Right atrium auricular region (tissue), 2 donors: ENCODE measurements around the gene SIRT5. TPM values are rescaled to one million over a fixed set of nuclear protein-coding genes. Genes with fewer than 3 reads are reported as not detected.

ENCODE experiments used
- DNase-seq: peaks from one replicate; pipeline ENCODE4 v3.0.0-alpha.2; 2019; ENCODE audit warnings: low spot score
- H3K27ac ChIP-seq, 2 donors: fragments of 200-600 bp; sonication (generic); 1 replicate in 1 of 2; 2 replicates in 1 of 2; pipeline ENCODE4 v1.5.1; 2016 to 2019
- H3K27me3 ChIP-seq, 2 donors: fragments of 200-600 bp; sonication (generic); one replicate each; pipeline versions ENCODE4 v1.5.1 to v1.6.0; 2017 to 2019
- H3K36me3 ChIP-seq: fragments of 200-600 bp; sonication (generic); one replicate; pipeline ENCODE4 v1.5.1; 2016
- H3K4me1 ChIP-seq, 2 donors: fragments of 200-600 bp; sonication (generic); one replicate each; pipeline versions ENCODE4 v1.5.1 to v1.6.0; 2017 to 2019
- H3K4me3 ChIP-seq, 2 donors: fragments of 200-600 bp; sonication (generic); 1 replicate in 1 of 2; 2 replicates in 1 of 2; pipeline ENCODE4 v1.5.1; 2017 to 2019; ENCODE audit warnings: mild to moderate bottlenecking in 1 of 2, moderate library complexity in 1 of 2
- H3K9me3 ChIP-seq, 2 donors: fragments of 200-600 bp; sonication (generic); one replicate each; pipeline ENCODE4 v1.5.1; 2019
- total RNA-seq, 2 donors: library from RNA; depleted of rRNA; stranded (reverse); fragments of >200 nt; gene quantifications; one replicate each; pipeline ENCODE4 v1.1.0, GENCODE V29; 2016
- TF ChIP-seq, protein P1 (sequence below), 2 donors: fragments of 200-600 bp; sonication (generic); IDR thresholded peaks; one replicate each; pipeline ENCODE4 v1.5.1; 2019; ENCODE audit warnings: antibody characterized with exemption in 2 of 2

Gene SIRT5
- total RNA-seq, 2 donors from 2014 or later: 17.9 to 31.2 TPM

DNA sequence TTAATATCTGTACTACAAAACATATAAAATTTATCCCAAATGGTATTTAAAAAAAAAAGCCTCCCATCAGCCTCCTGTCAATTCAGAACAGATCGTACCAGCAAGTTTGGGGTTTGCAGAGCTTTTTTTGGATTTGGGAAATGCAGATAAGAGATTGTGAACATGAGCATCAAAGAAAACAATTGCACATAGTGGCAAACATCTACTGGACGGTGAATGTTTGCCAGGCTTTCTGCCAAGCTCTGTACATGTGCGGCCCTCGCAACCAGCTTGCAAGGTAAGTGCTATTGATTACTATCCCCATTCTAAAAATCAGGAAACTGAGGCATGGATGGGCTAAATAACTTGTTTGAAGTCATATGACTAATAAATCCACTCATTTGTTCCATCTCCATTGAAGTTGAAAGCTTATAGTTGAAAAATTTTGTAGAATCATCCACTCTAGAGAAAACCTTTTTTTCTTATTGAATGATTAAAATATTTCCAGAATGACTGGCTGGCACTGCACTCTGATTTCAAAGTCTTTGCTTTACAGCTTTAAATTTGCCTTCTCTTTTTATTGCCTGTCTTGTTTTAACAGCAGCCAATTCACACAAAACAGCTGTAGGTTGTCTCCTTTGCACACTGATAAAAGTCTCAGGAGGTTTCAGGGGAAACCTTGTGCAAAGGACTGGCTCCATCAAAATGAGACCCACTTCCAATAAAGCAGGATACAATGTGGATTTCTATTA, 37.4 kb upstream of the SIRT5 start:
- H3K9me3 ChIP-seq: no peaks in the 10 kb centered on the region
- TF ChIP-seq, protein P1, sequence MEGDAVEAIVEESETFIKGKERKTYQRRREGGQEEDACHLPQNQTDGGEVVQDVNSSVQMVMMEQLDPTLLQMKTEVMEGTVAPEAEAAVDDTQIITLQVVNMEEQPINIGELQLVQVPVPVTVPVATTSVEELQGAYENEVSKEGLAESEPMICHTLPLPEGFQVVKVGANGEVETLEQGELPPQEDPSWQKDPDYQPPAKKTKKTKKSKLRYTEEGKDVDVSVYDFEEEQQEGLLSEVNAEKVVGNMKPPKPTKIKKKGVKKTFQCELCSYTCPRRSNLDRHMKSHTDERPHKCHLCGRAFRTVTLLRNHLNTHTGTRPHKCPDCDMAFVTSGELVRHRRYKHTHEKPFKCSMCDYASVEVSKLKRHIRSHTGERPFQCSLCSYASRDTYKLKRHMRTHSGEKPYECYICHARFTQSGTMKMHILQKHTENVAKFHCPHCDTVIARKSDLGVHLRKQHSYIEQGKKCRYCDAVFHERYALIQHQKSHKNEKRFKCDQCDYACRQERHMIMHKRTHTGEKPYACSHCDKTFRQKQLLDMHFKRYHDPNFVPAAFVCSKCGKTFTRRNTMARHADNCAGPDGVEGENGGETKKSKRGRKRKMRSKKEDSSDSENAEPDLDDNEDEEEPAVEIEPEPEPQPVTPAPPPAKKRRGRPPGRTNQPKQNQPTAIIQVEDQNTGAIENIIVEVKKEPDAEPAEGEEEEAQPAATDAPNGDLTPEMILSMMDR (IDR thresholded peaks at IDR 0.05): no peak
- no peaks in the 10 kb centered on the region for H3K27me3 ChIP-seq
- H3K4me3 ChIP-seq: no peak overlapping the region
- H3K27ac ChIP-seq: peak overlapping the region in 1 of 2 donors; percentile 21
- peaks cover 0 to 9% of the 10 kb centered on the region in 2 donors for H3K4me1 ChIP-seq
- H3K36me3 ChIP-seq: no peaks in the 10 kb centered on the region
- no peak for DNase-seq

DNA sequence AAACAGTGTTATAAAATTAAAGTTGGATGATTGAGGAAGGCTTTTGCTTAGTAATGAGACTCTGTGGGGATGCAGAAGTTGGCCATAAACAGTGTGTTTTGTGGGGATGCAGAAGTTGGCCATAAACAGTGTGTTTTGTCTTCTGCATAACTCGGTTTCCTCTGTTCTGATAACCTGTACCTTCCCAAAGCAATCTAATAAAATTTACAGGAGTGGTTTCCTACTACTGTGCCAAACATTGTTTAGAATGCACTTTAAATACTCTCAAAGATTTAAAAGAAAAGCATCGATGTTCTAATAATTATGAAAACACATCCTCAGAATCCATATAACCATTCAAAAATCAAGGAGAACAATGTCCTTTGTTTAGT, 36.9 kb upstream of the SIRT5 start:
- TF ChIP-seq, protein P1 (IDR thresholded peaks at IDR 0.05): no peak
- H3K4me1 ChIP-seq: peaks cover 0 to 9% of the 10 kb centered on the region in 2 donors
- no peak overlapping the region for H3K27ac ChIP-seq
- no peak overlapping the region for H3K4me3 ChIP-seq
- no peaks in the 10 kb centered on the region for H3K9me3 ChIP-seq
- H3K27me3 ChIP-seq: no peaks in the 10 kb centered on the region
- no peak for DNase-seq
- no peaks in the 10 kb centered on the region for H3K36me3 ChIP-seq

DNA sequence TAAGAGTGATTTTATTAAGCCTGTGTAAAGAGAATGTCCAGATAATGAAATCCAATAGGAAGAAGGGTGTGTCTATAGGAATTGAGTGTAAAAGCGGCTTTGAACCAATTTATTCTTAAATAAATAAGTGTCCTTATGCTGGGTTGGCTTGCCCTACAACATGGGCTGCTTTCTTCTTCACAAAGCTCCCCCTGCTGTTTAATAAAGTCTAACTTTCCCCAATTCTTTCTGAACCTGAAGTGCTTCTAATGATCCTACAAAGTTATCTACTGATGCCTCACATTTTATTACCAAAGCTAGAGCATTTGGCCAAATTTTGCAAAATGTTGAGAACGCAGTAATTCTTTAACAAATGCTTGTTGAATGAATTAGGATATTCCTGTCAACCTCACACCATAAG, 36.3 kb upstream of the SIRT5 start:
- DNase-seq: no peak
- H3K27ac ChIP-seq: no peak overlapping the region
- H3K4me3 ChIP-seq: no peak overlapping the region
- peaks cover 0 to 9% of the 10 kb centered on the region in 2 donors for H3K4me1 ChIP-seq
- H3K36me3 ChIP-seq: no peaks in the 10 kb centered on the region
- TF ChIP-seq, protein P1 (IDR thresholded peaks at IDR 0.05): peak; percentile 39 to 69
- no peaks in the 10 kb centered on the region for H3K9me3 ChIP-seq
- H3K27me3 ChIP-seq: no peaks in the 10 kb centered on the region

DNA sequence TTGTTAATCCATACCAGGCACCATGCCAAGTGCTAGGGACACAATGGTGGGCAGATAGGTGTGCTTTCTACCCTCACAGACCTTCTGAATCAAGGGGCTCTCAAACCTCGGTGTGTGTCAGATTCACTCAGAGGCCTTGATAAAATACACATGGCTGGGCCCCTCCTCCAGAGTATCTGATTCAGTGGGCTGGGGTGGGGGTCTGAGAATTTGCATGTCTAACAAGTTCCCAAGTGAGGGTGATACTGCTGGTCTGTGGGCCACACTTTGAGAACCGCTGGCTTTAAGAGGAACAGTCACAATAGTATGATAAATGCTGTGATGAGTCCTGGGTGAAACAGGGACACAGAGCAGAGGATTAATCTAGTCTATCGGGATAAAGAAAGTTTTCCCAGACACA, 35.8 kb upstream of the SIRT5 start:
- H3K36me3 ChIP-seq: no peaks in the 10 kb centered on the region
- no peaks in the 10 kb centered on the region for H3K27me3 ChIP-seq
- DNase-seq: no peak
- no peak overlapping the region for H3K4me3 ChIP-seq
- peaks cover 0 to 9% of the 10 kb centered on the region in 2 donors for H3K4me1 ChIP-seq
- H3K9me3 ChIP-seq: no peaks in the 10 kb centered on the region
- no peak overlapping the region for H3K27ac ChIP-seq
- TF ChIP-seq, protein P1 (IDR thresholded peaks at IDR 0.05): no peak

DNA sequence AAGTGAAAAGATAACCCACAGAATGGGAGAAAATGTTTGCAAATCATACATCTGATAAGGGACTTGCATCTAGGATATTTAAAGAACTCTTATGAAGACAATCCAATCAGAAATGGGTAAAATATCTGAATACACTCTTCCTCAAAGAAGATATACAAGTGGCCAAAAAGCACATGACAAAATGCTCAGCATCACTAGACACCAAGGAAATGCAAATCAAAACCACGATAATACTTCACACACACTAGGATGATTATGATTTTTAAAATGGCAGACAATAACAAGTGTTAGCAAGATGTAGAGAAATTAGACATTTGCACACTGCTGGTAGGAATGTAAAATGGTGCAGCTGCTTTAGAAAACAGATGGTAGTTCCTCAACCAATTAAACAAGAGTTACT, 34.8 kb upstream of the SIRT5 start:
- no peaks in the 10 kb centered on the region for H3K36me3 ChIP-seq
- H3K27me3 ChIP-seq: no peaks in the 10 kb centered on the region
- TF ChIP-seq, protein P1 (IDR thresholded peaks at IDR 0.05): no peak
- H3K4me1 ChIP-seq: peaks cover 0 to 9% of the 10 kb centered on the region in 2 donors
- no peak overlapping the region for H3K27ac ChIP-seq
- H3K4me3 ChIP-seq: no peak overlapping the region
- no peak for DNase-seq
- H3K9me3 ChIP-seq: no peaks in the 10 kb centered on the region

DNA sequence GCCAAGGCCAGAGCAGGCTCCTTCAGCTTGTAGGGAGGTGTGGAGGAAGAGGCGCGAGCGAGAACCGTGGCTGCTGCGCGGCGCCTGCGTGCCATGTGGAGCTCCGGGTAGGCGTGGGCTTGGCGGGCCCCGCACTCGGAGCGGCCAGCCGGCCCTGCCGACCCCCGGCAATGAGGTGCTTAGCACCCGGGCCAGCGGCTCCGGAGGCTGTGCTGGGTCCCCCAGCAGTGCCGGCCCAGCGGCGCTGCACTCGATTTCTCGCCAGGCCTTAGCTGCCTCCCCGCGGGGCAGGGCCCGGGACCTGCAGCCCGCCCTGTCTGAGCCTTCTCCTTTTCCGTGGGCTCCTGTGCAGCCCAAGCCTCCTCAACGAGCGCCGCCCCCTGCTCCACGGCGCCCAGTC, 32.9 kb upstream of the SIRT5 start:
- no peak overlapping the region for H3K27ac ChIP-seq
- DNase-seq: no peak
- no peak overlapping the region for H3K4me3 ChIP-seq

More for the DNA sequence above, 32.9 kb upstream of the SIRT5 start:
- Histone ChIP-seq H3K9me3 (no peaks in the 10 kb centered on the region), H3K4me1 (peaks cover 0 to 9% of the 10 kb centered on the region in 2 donors), H3K27me3 (no peaks in the 10 kb centered on the region), H3K36me3 (no peaks in the 10 kb centered on the region)
- TF ChIP-seq, protein P1 (IDR thresholded peaks at IDR 0.05): no peak
